Activated CD8-positive, alpha-beta T cell treated with anti-CD3 and anti-CD28 coated beads, Interleukin-2, amount 10 ng/mL, durations not matched to agents 7 days and 5 days (primary cell): ENCODE data around the gene CWC25. TPM values are rescaled to one million over a fixed set of nuclear protein-coding genes. Genes with fewer than 3 reads are reported as not detected.

Source experiments
- ATAC-seq: fragments of 150-1000 bp; cut with Tn5 transposase; one replicate; pipeline ENCODE4 v1.10.0; 2021; ENCODE audit warnings: moderate library complexity
- CTCF ChIA-PET: fragments of 350-600 bp; sonication (Branson Sonifier 250); formaldehyde crosslinking; loops from one replicate; lab custom pipeline; 2021; ENCODE audit warnings: antibody characterized with exemption; lab: Charles Lee
- POLR2A ChIA-PET: fragments of 350-600 bp; sonication (Branson Sonifier 250); formaldehyde crosslinking; loops from one replicate; lab custom pipeline; 2021; ENCODE audit warnings: antibody characterized with exemption; lab: Charles Lee
- DNase-seq: peaks from one replicate; pipeline ENCODE4 v3.0.0-alpha.2; 2020
- H3K27ac Mint-ChIP-seq: one replicate; pipeline ENCODE4 v1.8.0; 2021; ENCODE audit warnings: mild to moderate bottlenecking, mixed read lengths
- H3K27me3 Mint-ChIP-seq: one replicate; pipeline ENCODE4 v1.8.0; 2021; ENCODE audit warnings: low read depth, mixed read lengths
- H3K36me3 Mint-ChIP-seq: one replicate; pipeline ENCODE4 v1.8.0; 2021; ENCODE audit warnings: low read depth, mixed read lengths
- H3K4me1 Mint-ChIP-seq: one replicate; pipeline ENCODE4 v1.8.0; 2021; ENCODE audit warnings: low read depth, mixed read lengths
- H3K4me3 Mint-ChIP-seq: one replicate; pipeline ENCODE4 v1.8.0; 2021; ENCODE audit warnings: mild to moderate bottlenecking, mixed read lengths
- H3K9me3 Mint-ChIP-seq: one replicate; pipeline ENCODE4 v1.8.0; 2022; ENCODE audit warnings: mixed read lengths; ENCODE audit not compliant: insufficient read depth
- total RNA-seq, 2 experiments: library from RNA; stranded (reverse); gene quantifications; one replicate each; pipeline ENCODE4 v1.2.3, GENCODE V29; 2021

Gene CWC25
- total RNA-seq, 2 experiments from 2014 or later = 29.6 to 30.9 TPM

GRCh38 chr17:38777641-38778250 is 47.4 kb downstream of the CWC25 start:
- POLR2A ChIA-PET = no interaction called here
- Mint-ChIP-seq H3K9me3 (no peaks in the 10 kb centered on the region), H3K4me3 (no peak overlapping the region), H3K27ac (no peak overlapping the region), H3K4me1 (peaks cover 8% of the 10 kb centered on the region), H3K36me3 (peaks cover 49% of the 10 kb centered on the region), H3K27me3 (no peaks in the 10 kb centered on the region)
- DNase-seq (no peak), ATAC-seq (no peak)
- CTCF ChIA-PET = interaction anchor here (0.6 to 1.0 kb wide), 2 partner anchors 13 to 16 kb away, joined by 3 read pairs; no protein-coding TSS in a partner anchor

GRCh38 chr17:38773258-38773657 is 51.9 kb downstream of the CWC25 start:
- ChIA-PET CTCF (no interaction called here), POLR2A (no interaction called here)
- no peak for DNase-seq
- peak overlapping the region; percentile 25 for H3K27ac Mint-ChIP-seq
- ATAC-seq = no peak
- H3K4me1 Mint-ChIP-seq = no peaks in the 10 kb centered on the region
- H3K36me3 Mint-ChIP-seq = peaks cover 51% of the 10 kb centered on the region
- H3K27me3 Mint-ChIP-seq = no peaks in the 10 kb centered on the region
- H3K4me3 Mint-ChIP-seq = no peak overlapping the region
- no peaks in the 10 kb centered on the region for H3K9me3 Mint-ChIP-seq

GRCh38 chr17:38768417-38768816 is 56.7 kb downstream of the CWC25 start:
- Mint-ChIP-seq H3K27ac (no peak overlapping the region), H3K36me3 (peaks cover 71% of the 10 kb centered on the region), H3K27me3 (no peaks in the 10 kb centered on the region), H3K4me3 (no peak overlapping the region), H3K9me3 (no peaks in the 10 kb centered on the region), H3K4me1 (no peaks in the 10 kb centered on the region)
- ChIA-PET POLR2A (no interaction called here), CTCF (no interaction called here)
- no peak for DNase-seq
- ATAC-seq = no peak

- Mint-ChIP-seq H3K36me3 (peaks cover 76% of the 10 kb centered on the region), H3K4me3 (no peak overlapping the region), H3K9me3 (no peaks in the 10 kb centered on the region), H3K4me1 (peaks cover 6% of the 10 kb centered on the region), H3K27ac (peak overlapping the region; percentile 40), H3K27me3 (no peaks in the 10 kb centered on the region)
- ChIA-PET CTCF (interaction anchor here (1.4 kb wide), 1 partner anchor 217 kb away, joined by 3 read pairs; no protein-coding TSS in a partner anchor), POLR2A (interaction anchor here (1.2 kb wide), 1 partner anchor 58 kb away, joined by 3 read pairs; no protein-coding TSS in a partner anchor)
- ATAC-seq (no peak), DNase-seq (no peak)
Observed at GRCh38 chr17:38766341-38766740, 58.8 kb downstream of the CWC25 start.

GRCh38 chr17:38762231-38762630 is 62.9 kb downstream of the CWC25 start:
- H3K9me3 Mint-ChIP-seq = no peaks in the 10 kb centered on the region
- peaks cover 65% of the 10 kb centered on the region for H3K36me3 Mint-ChIP-seq
- H3K27ac Mint-ChIP-seq = peak overlapping the region; percentile 62
- ChIA-PET CTCF (interaction anchor here (0.6 to 2.3 kb wide), 19 partner anchors 9 to 474 kb away, joined by 3 to 6 read pairs (median 4); partner anchors contain the start of genes CWC25, LASP1NB and PSMB3), POLR2A (interaction anchor here (1.0 to 1.4 kb wide), 2 partner anchors 9 to 10 kb away, joined by 3 to 4 read pairs; partner anchors contain the start of gene PSMB3)
- H3K27me3 Mint-ChIP-seq = no peaks in the 10 kb centered on the region
- ATAC-seq = no peak
- no peak for DNase-seq
- no peak overlapping the region for H3K4me3 Mint-ChIP-seq
- peaks cover 26% of the 10 kb centered on the region for H3K4me1 Mint-ChIP-seq

- H3K4me1 Mint-ChIP-seq = peaks cover 26% of the 10 kb centered on the region
- peak; percentile 67 for DNase-seq
- ChIA-PET POLR2A (interaction anchor here (1.4 kb wide), 1 partner anchor 10 kb away, joined by 4 read pairs; the partner anchor contains the start of gene PSMB3), CTCF (interaction anchor here (0.6 to 2.3 kb wide), 18 partner anchors 8 to 474 kb away, joined by 3 to 6 read pairs (median 4); partner anchors contain the start of genes CWC25, LASP1NB and PSMB3)
- H3K9me3 Mint-ChIP-seq = no peaks in the 10 kb centered on the region
- no peak overlapping the region for H3K4me3 Mint-ChIP-seq
- H3K36me3 Mint-ChIP-seq = peaks cover 60% of the 10 kb centered on the region
- peak; percentile 70 for ATAC-seq
- no peaks in the 10 kb centered on the region for H3K27me3 Mint-ChIP-seq
- peak overlapping the region; percentile 62 for H3K27ac Mint-ChIP-seq
Observed at GRCh38 chr17:38761612-38762011, 63.5 kb downstream of the CWC25 start.

GRCh38 chr17:38753071-38753506 is 72.0 kb downstream of the CWC25 start:
- POLR2A ChIA-PET = no interaction called here
- H3K27me3 Mint-ChIP-seq = peaks cover 26% of the 10 kb centered on the region
- CTCF ChIA-PET = interaction anchor here (1.0 to 1.7 kb wide), 5 partner anchors 9 to 400 kb away, joined by 3 to 4 read pairs (median 4); partner anchors contain the start of gene LASP1
- DNase-seq = no peak
- peak overlapping the region; percentile 99 for H3K27ac Mint-ChIP-seq
- H3K4me1 Mint-ChIP-seq = peaks cover 37% of the 10 kb centered on the region
- ATAC-seq = no peak
- peak overlapping the region; percentile 99 for H3K4me3 Mint-ChIP-seq
- H3K9me3 Mint-ChIP-seq = no peaks in the 10 kb centered on the region
- peaks cover 30% of the 10 kb centered on the region for H3K36me3 Mint-ChIP-seq

GRCh38 chr17:38752308-38753070 is 72.6 kb downstream of the CWC25 start, which contains the start of gene PSMB3:
Gene PSMB3, plus strand, starts transcription at chr17:38752741. Its CDS starts 86 bp downstream, at chr17:38752827.
- peaks cover 29% of the 10 kb centered on the region for H3K27me3 Mint-ChIP-seq
- no peaks in the 10 kb centered on the region for H3K9me3 Mint-ChIP-seq
- peak within 1 kb of the TSS; percentile 99 for H3K4me3 Mint-ChIP-seq
- DNase-seq (peak; percentile 99), ATAC-seq (peak; percentile 88)
- peaks cover 30% of the 10 kb centered on the region for H3K36me3 Mint-ChIP-seq
- ChIA-PET POLR2A (interaction anchor here (0.6 to 1.5 kb wide), 9 partner anchors 8 to 973 kb away, joined by 3 to 9 read pairs (median 4); partner anchors contain the start of genes CWC25 and MLLT6), CTCF (interaction anchor here (0.7 to 2.8 kb wide), 16 partner anchors 10 to 412 kb away, joined by 3 to 18 read pairs (median 4); partner anchors contain the start of gene LASP1)
- peak within 1 kb of the TSS; percentile 99 for H3K27ac Mint-ChIP-seq
- H3K4me1 Mint-ChIP-seq = peaks cover 39% of the 10 kb centered on the region

GRCh38 chr17:38751808-38752307 is 73.3 kb downstream of the CWC25 start:
- Mint-ChIP-seq H3K27ac (peak overlapping the region; percentile 99), H3K27me3 (peaks cover 30% of the 10 kb centered on the region), H3K4me1 (peaks cover 41% of the 10 kb centered on the region), H3K4me3 (peak overlapping the region; percentile 99), H3K9me3 (no peaks in the 10 kb centered on the region), H3K36me3 (peaks cover 30% of the 10 kb centered on the region)
- DNase-seq (peak; percentile 89), ATAC-seq (peak; percentile 36)
- POLR2A ChIA-PET = interaction anchor here (0.6 to 1.5 kb wide), 10 partner anchors 9 to 972 kb away, joined by 3 to 9 read pairs (median 4); partner anchors contain the start of genes CWC25 and MLLT6
- CTCF ChIA-PET = interaction anchor here (0.7 to 2.8 kb wide), 16 partner anchors 10 to 413 kb away, joined by 3 to 18 read pairs (median 4); partner anchors contain the start of gene LASP1

- DNase-seq = no peak
- no peak for ATAC-seq
- ChIA-PET POLR2A (interaction anchor here (0.6 to 1.5 kb wide), 9 partner anchors 11 to 448 kb away, joined by 3 to 9 read pairs (median 3); partner anchors contain the start of genes CWC25, MLLT6 and RPL19), CTCF (interaction anchor here (0.9 to 2.8 kb wide), 9 partner anchors 10 to 193 kb away, joined by 3 to 18 read pairs (median 5); no protein-coding TSS in a partner anchor)
- Mint-ChIP-seq H3K9me3 (no peaks in the 10 kb centered on the region), H3K36me3 (peaks cover 27% of the 10 kb centered on the region), H3K27ac (peak overlapping the region; percentile 99), H3K27me3 (peaks cover 36% of the 10 kb centered on the region), H3K4me1 (peaks cover 46% of the 10 kb centered on the region), H3K4me3 (peak overlapping the region; percentile 99)
Observed at GRCh38 chr17:38751144-38751807, 73.8 kb downstream of the CWC25 start.
